Muscle of leg (tissue), 11 donors: ENCODE results near the gene SLIT3. TPM values are rescaled to one million over a fixed set of nuclear protein-coding genes. Genes with fewer than 3 reads are reported as not detected.
"Not testable (repeated sequence)": the region's sequence is repeated elsewhere in the genome, so short reads cannot be mapped to it uniquely, and the experiment has no call there.

Source experiments
- DNase-seq: peaks from one replicate; pipeline ENCODE4 v3.0.0; 2013
- H3K27ac ChIP-seq: one replicate; pipeline ENCODE4 v1.5.1; 2013; ENCODE audit warnings: mild to moderate bottlenecking, low read length, control low read depth
- H3K27me3 ChIP-seq: one replicate; pipeline ENCODE4 v1.6.1; 2013; ENCODE audit warnings: low read length; ENCODE audit not compliant: control insufficient read depth, insufficient read depth
- H3K36me3 ChIP-seq: one replicate; pipeline ENCODE4 v1.6.1; 2013; ENCODE audit warnings: low read length; ENCODE audit not compliant: control insufficient read depth, insufficient read depth
- H3K4me1 ChIP-seq: one replicate; pipeline ENCODE4 v1.6.1; 2013; ENCODE audit warnings: low read length; ENCODE audit not compliant: control insufficient read depth, insufficient read depth
- H3K4me3 ChIP-seq: one replicate; pipeline ENCODE4 v1.5.1; 2013; ENCODE audit warnings: low read length, control low read depth
- H3K9me3 ChIP-seq: replicated peaks from 2 replicates; pipeline ENCODE4 v1.6.1; 2013; ENCODE audit warnings: low read depth, low read length; ENCODE audit not compliant: control insufficient read depth
- whole genome bisulfite sequencing: methylation state at CpG from one replicate; pipeline ENCODE4 v1.1.5; 2013; ENCODE audit warnings: missing lambda C conversion rate; ENCODE audit not compliant: insufficient coverage; 5-methylcytosine and 5-hydroxymethylcytosine counted together
- polyA plus RNA-seq, 8 donors: library from polyadenylated mRNA; unstranded; fragments of 120-200 nt; gene quantifications; one replicate each; pipeline versions ENCODE4 v1.2.1 to v1.2.3, GENCODE V29; 2013; ENCODE audit warnings: inconsistent platforms in 1 of 8, low replicate concordance in 1 of 8; ENCODE audit not compliant: insufficient read length in 8 of 8, insufficient read depth in 1 of 8
- total RNA-seq: library from RNA; stranded (reverse); fragments of 120-200 nt; gene quantifications from one replicate; pipeline ENCODE4 v1.2.4, GENCODE V29; 2013

The SLIT3 gene
- total and polyA plus RNA-seq, 9 donors: 5.2 to 36.4 (median 12.2) TPM

- no peak overlapping the region for H3K4me3 ChIP-seq
- H3K27ac ChIP-seq: no peak overlapping the region
- no peaks in the 10 kb centered on the region for H3K27me3 ChIP-seq
- H3K4me1 ChIP-seq: no peaks in the 10 kb centered on the region
- no peak for DNase-seq
- H3K36me3 ChIP-seq: no peaks in the 10 kb centered on the region
- 71% methylated on average over 1 of the region's 6 CpGs for WGBS
- H3K9me3 ChIP-seq: no peaks in the 10 kb centered on the region
Measured at GRCh38 chr5:169225830-169226356, 75.0 kb downstream of the SLIT3 start.

DNA sequence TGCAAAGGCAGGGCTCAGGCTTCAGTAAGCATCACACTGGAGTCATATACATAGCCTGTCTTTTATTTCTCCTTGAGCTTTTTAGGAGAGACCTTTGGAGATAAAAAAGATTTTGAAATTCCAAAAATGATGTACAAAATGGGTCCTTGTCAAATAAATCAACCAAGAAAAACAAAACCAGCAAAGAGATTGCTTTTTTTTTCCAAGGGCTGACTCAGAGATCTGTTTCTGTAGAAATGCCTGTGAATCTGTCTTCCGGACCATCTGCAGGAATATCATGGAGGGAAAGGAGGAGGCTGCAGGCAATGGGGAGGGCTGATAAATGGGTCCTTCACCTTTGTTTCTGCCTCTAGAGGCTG lies 77.4 kb downstream of the SLIT3 start:
- no peaks in the 10 kb centered on the region for H3K9me3 ChIP-seq
- no peaks in the 10 kb centered on the region for H3K27me3 ChIP-seq
- no peaks in the 10 kb centered on the region for H3K4me1 ChIP-seq
- DNase-seq: no peak
- H3K4me3 ChIP-seq: no peak overlapping the region
- H3K36me3 ChIP-seq: no peaks in the 10 kb centered on the region
- no peak overlapping the region for H3K27ac ChIP-seq
- WGBS: 78% methylated on average over 1 of the region's 1 CpG

DNA sequence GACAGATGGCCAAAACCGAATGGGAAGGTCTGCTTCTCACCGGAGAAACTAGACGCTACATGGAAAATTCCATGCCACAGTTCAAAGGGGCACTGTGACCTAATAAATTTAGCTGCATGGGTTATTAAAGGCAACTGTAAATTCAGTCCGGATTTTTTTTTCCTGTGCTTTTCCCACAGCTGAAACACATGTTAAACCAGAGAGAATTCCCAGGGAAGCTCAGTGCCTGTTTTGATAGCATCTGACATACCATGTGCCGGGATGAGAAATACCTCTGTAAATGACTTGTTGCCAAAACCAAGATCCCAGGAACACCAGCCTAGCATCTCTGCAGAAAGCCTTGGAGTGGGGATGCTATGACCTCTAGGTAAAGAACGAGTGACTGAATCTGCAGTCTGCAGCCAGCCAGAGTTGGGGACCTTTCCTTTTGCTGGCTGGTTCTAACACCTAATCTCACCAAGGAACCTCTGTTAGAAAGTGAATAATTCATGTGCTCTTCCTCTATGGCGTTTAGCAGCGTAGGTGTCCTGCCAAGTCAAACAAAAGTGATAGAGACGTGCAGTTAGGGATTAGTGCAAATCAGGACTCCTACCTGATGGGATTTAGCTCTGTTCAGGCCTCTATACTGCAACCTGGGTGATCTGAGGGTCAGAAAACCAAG lies 77.9 kb downstream of the SLIT3 start:
- Histone ChIP-seq H3K27me3 (no peaks in the 10 kb centered on the region), H3K4me3 (no peak overlapping the region), H3K4me1 (no peaks in the 10 kb centered on the region), H3K9me3 (no peaks in the 10 kb centered on the region), H3K36me3 (no peaks in the 10 kb centered on the region), H3K27ac (no peak overlapping the region)
- no peak for DNase-seq
- 58% methylated on average over 7 of the region's 9 CpGs for WGBS

- no peaks in the 10 kb centered on the region for H3K4me1 ChIP-seq
- no peak overlapping the region for H3K4me3 ChIP-seq
- H3K27me3 ChIP-seq: no peaks in the 10 kb centered on the region
- WGBS: 70% methylated on average over 4 of the region's 5 CpGs
- DNase-seq: no peak
- no peaks in the 10 kb centered on the region for H3K36me3 ChIP-seq
- H3K9me3 ChIP-seq: no peaks in the 10 kb centered on the region
- no peak overlapping the region for H3K27ac ChIP-seq
Measured at GRCh38 chr5:169221519-169221918, 79.4 kb downstream of the SLIT3 start.

DNA sequence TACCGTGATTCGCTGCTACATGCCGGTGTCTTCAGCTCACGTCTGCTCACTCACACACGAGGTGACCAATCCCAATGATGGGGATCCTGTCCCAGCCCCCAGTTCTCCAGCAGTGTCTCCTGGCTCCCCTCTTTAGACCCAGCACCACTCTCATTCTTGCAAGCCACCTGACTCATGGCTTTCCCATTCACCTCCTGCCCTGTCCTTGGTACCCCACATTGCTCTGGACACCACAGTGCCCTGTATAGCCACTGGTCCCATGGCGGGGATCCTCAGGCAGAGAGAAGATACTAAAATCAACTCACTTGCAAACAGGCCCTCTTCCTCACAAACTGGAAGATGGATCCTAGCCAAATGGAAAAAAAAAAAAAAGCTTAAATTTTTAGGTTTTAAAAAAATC lies 81.0 kb downstream of the SLIT3 start:
- no peak for DNase-seq
- H3K36me3 ChIP-seq: no peaks in the 10 kb centered on the region
- no peak overlapping the region for H3K27ac ChIP-seq
- H3K27me3 ChIP-seq: no peaks in the 10 kb centered on the region
- H3K9me3 ChIP-seq: no peaks in the 10 kb centered on the region
- no peak overlapping the region for H3K4me3 ChIP-seq
- 95% methylated on average over 5 of the region's 6 CpGs for WGBS
- no peaks in the 10 kb centered on the region for H3K4me1 ChIP-seq

- H3K4me3 ChIP-seq: no peak overlapping the region
- no peaks in the 10 kb centered on the region for H3K4me1 ChIP-seq
- H3K9me3 ChIP-seq: no peaks in the 10 kb centered on the region
- no peaks in the 10 kb centered on the region for H3K36me3 ChIP-seq
- no peaks in the 10 kb centered on the region for H3K27me3 ChIP-seq
- H3K27ac ChIP-seq: no peak overlapping the region
- no peak for DNase-seq
- 95% methylated on average over 3 of the region's 5 CpGs for WGBS
Measured at GRCh38 chr5:169219351-169219750, 81.6 kb downstream of the SLIT3 start.

DNA sequence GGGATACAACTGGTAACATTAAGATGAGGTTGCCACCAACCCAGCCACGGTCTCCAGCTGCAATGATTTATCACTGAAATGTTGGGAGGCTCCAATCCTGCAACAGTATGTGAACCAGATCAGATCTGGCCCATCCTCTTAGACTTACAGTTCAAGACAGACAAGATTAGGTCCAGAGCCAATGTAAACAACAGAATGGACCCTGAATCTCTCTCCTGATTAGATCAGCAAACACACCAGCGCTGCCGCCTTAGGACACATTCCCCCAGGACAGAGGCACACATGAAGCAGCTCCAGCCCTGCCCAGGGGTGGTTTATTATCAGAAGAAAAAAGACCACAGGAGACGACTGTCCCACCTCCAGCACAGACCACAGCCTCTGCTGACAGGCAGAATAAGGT lies 82.1 kb downstream of the SLIT3 start:
- no peak for DNase-seq
- Histone ChIP-seq H3K27me3 (no peaks in the 10 kb centered on the region), H3K36me3 (no peaks in the 10 kb centered on the region), H3K4me3 (no peak overlapping the region), H3K4me1 (no peaks in the 10 kb centered on the region), H3K27ac (no peak overlapping the region), H3K9me3 (no peaks in the 10 kb centered on the region)
- WGBS: 60% methylated on average over 1 of the region's 4 CpGs

- no peaks in the 10 kb centered on the region for H3K9me3 ChIP-seq
- DNase-seq: no peak
- no CpG with 5 or more reads among the region's 2 CpGs for WGBS
Measured at GRCh38 chr5:169218176-169218575, 82.8 kb downstream of the SLIT3 start.

GRCh38 chr5:169216866-169217265 lies 84.1 kb downstream of the SLIT3 start:
- H3K27me3 ChIP-seq: no peaks in the 10 kb centered on the region
- no peaks in the 10 kb centered on the region for H3K36me3 ChIP-seq
- no peak overlapping the region for H3K27ac ChIP-seq
- DNase-seq: no peak
- WGBS: 56% methylated on average over 5 of the region's 8 CpGs
- no peak overlapping the region for H3K4me3 ChIP-seq
- H3K4me1 ChIP-seq: no peaks in the 10 kb centered on the region
- H3K9me3 ChIP-seq: no peaks in the 10 kb centered on the region

More at GRCh38 chr5:169218176-169218575, 82.8 kb downstream of the SLIT3 start:
- Histone ChIP-seq H3K27me3 (no peaks in the 10 kb centered on the region), H3K4me3 (no peak overlapping the region), H3K27ac (no peak overlapping the region), H3K4me1 (no peaks in the 10 kb centered on the region), H3K36me3 (no peaks in the 10 kb centered on the region)

- Histone ChIP-seq H3K27me3 (no peaks in the 10 kb centered on the region), H3K4me1 (no peaks in the 10 kb centered on the region), H3K9me3 (no peaks in the 10 kb centered on the region), H3K4me3 (no peak overlapping the region), H3K36me3 (no peaks in the 10 kb centered on the region), H3K27ac (no peak overlapping the region)
- no peak for DNase-seq
Measured at GRCh38 chr5:169213479-169213878, 87.5 kb downstream of the SLIT3 start.

DNA sequence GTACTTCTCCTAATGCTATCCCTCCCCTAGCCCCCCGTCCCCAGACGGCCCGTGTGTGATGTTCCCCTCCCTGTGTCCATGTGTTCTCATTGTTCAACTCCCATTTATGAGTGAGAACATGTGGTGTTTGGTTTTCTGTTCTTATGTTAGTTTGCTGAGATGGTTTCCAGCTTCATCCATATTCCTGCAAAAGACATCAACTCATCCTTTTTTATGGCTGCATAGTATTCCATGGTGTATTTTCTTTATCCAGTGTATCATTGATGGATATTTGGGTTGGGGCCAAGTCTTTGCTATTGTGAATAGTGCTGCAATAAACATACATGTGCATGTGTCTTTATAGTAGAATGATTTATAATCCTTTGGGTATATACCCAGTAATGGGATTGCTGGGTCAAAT lies 89.2 kb downstream of the SLIT3 start:
- H3K27ac ChIP-seq, H3K36me3 ChIP-seq, H3K4me1 ChIP-seq, DNase-seq, H3K4me3 ChIP-seq, H3K27me3 ChIP-seq, H3K9me3 ChIP-seq: not testable (repeated sequence)
- WGBS: no CpG with 5 or more reads among the region's 3 CpGs
